PC-9 (cell line): ENCODE measurements around the gene LZTS2. TPM values are rescaled to one million over a fixed set of nuclear protein-coding genes. Genes with fewer than 3 reads are reported as not detected.

Source experiments
- BruUV-seq: library from RNA; stranded (reverse); fragments of 400-500 nt; replicated peaks from 2 replicates; lab custom pipeline; 2021; lab: Mats Ljungman, UMichigan
- CTCF ChIA-PET: fragments of 300-600 bp; sonication (Branson Sonifier 250); formaldehyde crosslinking; loops from one replicate; lab custom pipeline; 2022; ENCODE audit warnings: antibody characterized with exemption; lab: Charles Lee
- POLR2A ChIA-PET: fragments of 300-600 bp; sonication (Branson Sonifier 250); formaldehyde crosslinking; loops from one replicate; lab custom pipeline; 2022; ENCODE audit warnings: antibody characterized with exemption; ENCODE audit not compliant: unreplicated experiment; lab: Charles Lee
- DNase-seq, 2 experiments: peaks; one replicate each; pipeline versions ENCODE4 v3.0.0 to v3.0.0-alpha.2; 2015 to 2022; ENCODE audit warnings: mixed read lengths in 1 of 2
- H2AFZ ChIP-seq: fragments of 200-600 bp; sonication (generic); 2 replicates; pipeline ENCODE4 v1.8.1; 2017; ENCODE audit warnings: antibody characterized with exemption
- H3F3A ChIP-seq: fragments of 200-600 bp; sonication (generic); 2 replicates; pipeline ENCODE4 v1.8.1; 2017; ENCODE audit warnings: antibody characterized with exemption, mild to moderate bottlenecking, low read depth; ENCODE audit not compliant: insufficient read depth
- H3K27ac ChIP-seq: fragments of 200-600 bp; sonication (generic); 2 replicates; pipeline ENCODE4 v1.6.1; 2016; ENCODE audit warnings: mixed run types
- H3K27me3 ChIP-seq: fragments of 200-600 bp; sonication (generic); 2 replicates; pipeline ENCODE4 v1.6.1; 2016; ENCODE audit warnings: low read depth, mixed run types; ENCODE audit not compliant: insufficient read depth
- H3K36me3 ChIP-seq: fragments of 200-600 bp; sonication (generic); 2 replicates; pipeline ENCODE4 v1.6.1; 2016; ENCODE audit warnings: low read depth, mixed run types
- H3K4me1 ChIP-seq: fragments of 200-600 bp; sonication (generic); replicated peaks from 2 replicates; pipeline ENCODE4 v1.6.1; 2016; ENCODE audit warnings: mixed run types; ENCODE audit not compliant: insufficient read depth
- H3K4me2 ChIP-seq: fragments of 200-600 bp; sonication (generic); 2 replicates; pipeline ENCODE4 v1.6.1; 2017; ENCODE audit warnings: mixed run types
- H3K4me3 ChIP-seq: fragments of 200-600 bp; sonication (generic); 2 replicates; pipeline ENCODE4 v1.6.1; 2016; ENCODE audit warnings: mixed run types
- H3K79me2 ChIP-seq: fragments of 200-600 bp; sonication (generic); 2 replicates; pipeline ENCODE4 v1.6.1; 2017; ENCODE audit warnings: low read depth, mixed run types
- H3K9me2 ChIP-seq: fragments of 200-600 bp; sonication (generic); 2 replicates; pipeline ENCODE4 v1.8.1; 2017; ENCODE audit warnings: mild to moderate bottlenecking; ENCODE audit not compliant: insufficient read depth
- H3K9me3 ChIP-seq: fragments of 200-600 bp; sonication (generic); 2 replicates; pipeline ENCODE4 v1.8.1; 2016; ENCODE audit warnings: low read depth; ENCODE audit not compliant: insufficient read depth
- H4K20me1 ChIP-seq: fragments of 200-600 bp; sonication (generic); 2 replicates; pipeline ENCODE4 v1.8.1; 2017; ENCODE audit not compliant: insufficient read depth
- CTCF ChIP-seq: fragments of 200-600 bp; sonication (generic); conservative IDR thresholded peaks from 2 replicates; pipeline ENCODE4 v1.6.1; 2017; ENCODE audit warnings: mixed run types, antibody characterized with exemption, mild to moderate bottlenecking, moderate library complexity
- EZH2 ChIP-seq: fragments of 200-600 bp; sonication (generic); IDR thresholded peaks from 2 replicates; pipeline ENCODE4 v1.8.0; 2017; ENCODE audit warnings: antibody characterized with exemption, low read depth
- intact Hi-C: fragments of 100-400 bp; cut with micrococcal nuclease; formaldehyde crosslinking; loops from one replicate; pipeline ENCODE4 v1.10.0; 2022; ENCODE audit not compliant: unreplicated experiment
- total RNA-seq: library from RNA; stranded (reverse); gene quantifications from 2 replicates; pipeline ENCODE4 v1.2.3, GENCODE V29; 2021

LZTS2 gene
- total RNA-seq, 1 experiment from 2014 or later, result 32.5 TPM

GRCh38 chr10:101027106-101027720 lies 27.6 kb downstream of the LZTS2 start:
- Histone ChIP-seq H4K20me1 (no peaks in the 10 kb centered on the region), H3K9me3 (no peaks in the 10 kb centered on the region), H3K4me2 (no peak overlapping the region), H3K4me3 (no peak overlapping the region), H2AFZ (no peak overlapping the region), H3K9me2 (no peaks in the 10 kb centered on the region), H3F3A (peaks cover 3% of the 10 kb centered on the region; the same call in 1 of the 2 replicates), H3K79me2 (no peaks in the 10 kb centered on the region), H3K36me3 (no peaks in the 10 kb centered on the region), H3K27me3 (no peaks in the 10 kb centered on the region), H3K27ac (no peak overlapping the region), H3K4me1 (peaks cover 5% of the 10 kb centered on the region; the same call in 1 of the 2 replicates)
- intact Hi-C loops, result no loop called here
- ChIA-PET POLR2A (interaction anchor here (0.8 kb wide), 1 partner anchor 16 kb away, joined by 11 read pairs; no protein-coding TSS in a partner anchor), CTCF (interaction anchor here (1.0 kb wide), 1 partner anchor 9 kb away, joined by 7 read pairs; no protein-coding TSS in a partner anchor)
- TF ChIP-seq CTCF (no peak), EZH2 (no peak)
- DNase-seq, result no peak
- BruUV-seq, result no TSS peak

GRCh38 chr10:101028446-101029337 lies 29.1 kb downstream of the LZTS2 start:
- H3K4me2 ChIP-seq, result no peak overlapping the region

More at GRCh38 chr10:101028446-101029337, 29.1 kb downstream of the LZTS2 start:
- no peaks in the 10 kb centered on the region for H4K20me1 ChIP-seq
- H3K9me2 ChIP-seq, result no peaks in the 10 kb centered on the region
- DNase-seq, result peak in 1 of 2 experiments; percentile 33
- no peaks in the 10 kb centered on the region for H3K9me3 ChIP-seq
- CTCF ChIA-PET, result interaction anchor here (0.7 to 1.0 kb wide), 2 partner anchors 10 to 23 kb away, joined by 3 read pairs; no protein-coding TSS in a partner anchor
- TF ChIP-seq CTCF (no peak), EZH2 (no peak)
- H3K4me3 ChIP-seq, result no peak overlapping the region
- no peaks in the 10 kb centered on the region for H3K36me3 ChIP-seq
- intact Hi-C loops, result no loop called here
- peaks cover 15% of the 10 kb centered on the region for H3K4me1 ChIP-seq
- BruUV-seq, result no TSS peak
- H3K79me2 ChIP-seq, result no peaks in the 10 kb centered on the region
- H2AFZ ChIP-seq, result no peak overlapping the region
- peaks cover 16% of the 10 kb centered on the region; the same call in 1 of the 2 replicates for H3F3A ChIP-seq
- POLR2A ChIA-PET, result interaction anchor here (0.6 to 0.8 kb wide), 2 partner anchors 36 to 493 kb away, joined by 3 to 4 read pairs; partner anchors contain the start of gene HIF1AN
- H3K27me3 ChIP-seq, result no peaks in the 10 kb centered on the region
- H3K27ac ChIP-seq, result no peak overlapping the region
